Prostate gland (tissue), 2 donors: ENCODE data around the gene UNC5C. TPM values are rescaled to one million over a fixed set of nuclear protein-coding genes. Genes with fewer than 3 reads are reported as not detected.

Experiments used
- DNase-seq: peaks from one replicate; pipeline ENCODE4 v3.0.0-alpha.2; 2019; ENCODE audit warnings: low spot score
- H3K27ac ChIP-seq, 2 donors: fragments of 200-600 bp; sonication (generic); 2 replicates each; pipeline ENCODE4 v1.5.1; 2017 to 2019
- H3K27me3 ChIP-seq: fragments of 200-600 bp; sonication (generic); replicated peaks from 2 replicates; pipeline ENCODE4 v1.5.1; 2019; ENCODE audit not compliant: insufficient read depth
- H3K36me3 ChIP-seq, 2 donors: fragments of 200-600 bp; sonication (generic); 1 replicate in 1 of 2; 2 replicates in 1 of 2; pipeline versions ENCODE4 v1.5.1 to v1.8.1; 2017 to 2019
- H3K4me1 ChIP-seq: fragments of 200-600 bp; sonication (generic); replicated peaks from 2 replicates; pipeline ENCODE4 v1.5.1; 2019
- H3K4me3 ChIP-seq, 2 donors: fragments of 200-600 bp; sonication (generic); 2 replicates each; pipeline ENCODE4 v1.5.1; 2017 to 2019
- H3K9me3 ChIP-seq: fragments of 200-600 bp; sonication (generic); 2 replicates; pipeline ENCODE4 v1.5.1; 2017
- POLR2A ChIP-seq: fragments of 450-650 bp; IDR thresholded peaks from one replicate; pipeline ENCODE4 v1.6.1; 2016; ENCODE audit warnings: antibody characterized with exemption, mild to moderate bottlenecking
- POLR2AphosphoS5 ChIP-seq: sonication (generic); formaldehyde crosslinking; IDR thresholded peaks from one replicate; pipeline ENCODE4 v1.6.1; 2017; ENCODE audit warnings: antibody characterized with exemption
- WGBS: methylation state at CpG from one replicate; pipeline ENCODE4 v1.1.5; 2018; 5-methylcytosine and 5-hydroxymethylcytosine counted together
- intact Hi-C: fragments of 100-400 bp; cut with DNase I; formaldehyde crosslinking; loops from one replicate; pipeline ENCODE4 v1.14.2; 2022
- total RNA-seq, 2 donors: library from RNA; depleted of rRNA; stranded (reverse); fragments of >200 nt; gene quantifications; one replicate each; pipeline ENCODE4 v1.1.0, GENCODE V29; 2016
- TF ChIP-seq, protein P1 (sequence below), 4 experiments: fragments of 200-600 bp in 2 of 4; fragments of 450-650 bp in 2 of 4; sonication (generic) in 2 of 4; IDR thresholded peaks; 1 replicate in 3 of 4; 2 replicates in 1 of 4; pipeline ENCODE4 v1.5.1; 2016 to 2019; ENCODE audit warnings: antibody characterized with exemption in 4 of 4, mild to moderate bottlenecking in 2 of 4, moderate library complexity in 2 of 4

UNC5C gene
- total RNA-seq, 2 donors from 2014 or later = 1.8 to 15.5 TPM

DNA sequence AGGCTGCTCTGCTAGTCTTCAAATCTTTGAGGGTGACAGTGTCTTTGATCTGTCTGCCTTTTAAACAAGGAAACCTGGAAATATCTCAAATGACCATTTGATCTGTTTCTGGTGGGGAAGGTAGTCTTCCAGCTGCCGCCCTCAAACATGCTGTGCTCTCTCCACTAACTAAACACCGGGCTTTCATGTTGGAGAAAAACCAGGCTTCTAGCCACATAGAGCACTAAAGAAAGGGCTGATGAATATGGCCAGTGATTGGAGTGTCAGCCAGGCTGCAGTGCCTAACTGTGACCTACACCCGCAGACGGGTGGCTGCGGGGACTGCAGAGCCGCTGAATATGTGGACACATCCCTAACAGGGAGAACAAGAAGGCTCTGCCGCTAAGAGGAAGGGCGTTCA, 85.9 kb downstream of the UNC5C start:
- DNase-seq = no peak
- Histone ChIP-seq H3K4me3 (no peak overlapping the region), H3K4me1 (no peaks in the 10 kb centered on the region), H3K27ac (no peak overlapping the region), H3K27me3 (no peaks in the 10 kb centered on the region), H3K9me3 (no peaks in the 10 kb centered on the region), H3K36me3 (no peaks in the 10 kb centered on the region)
- 91% methylated on average over 8 of the region's 8 CpGs for WGBS
- TF ChIP-seq POLR2A (no peak), POLR2AphosphoS5 (no peak)
- TF ChIP-seq, protein P1, sequence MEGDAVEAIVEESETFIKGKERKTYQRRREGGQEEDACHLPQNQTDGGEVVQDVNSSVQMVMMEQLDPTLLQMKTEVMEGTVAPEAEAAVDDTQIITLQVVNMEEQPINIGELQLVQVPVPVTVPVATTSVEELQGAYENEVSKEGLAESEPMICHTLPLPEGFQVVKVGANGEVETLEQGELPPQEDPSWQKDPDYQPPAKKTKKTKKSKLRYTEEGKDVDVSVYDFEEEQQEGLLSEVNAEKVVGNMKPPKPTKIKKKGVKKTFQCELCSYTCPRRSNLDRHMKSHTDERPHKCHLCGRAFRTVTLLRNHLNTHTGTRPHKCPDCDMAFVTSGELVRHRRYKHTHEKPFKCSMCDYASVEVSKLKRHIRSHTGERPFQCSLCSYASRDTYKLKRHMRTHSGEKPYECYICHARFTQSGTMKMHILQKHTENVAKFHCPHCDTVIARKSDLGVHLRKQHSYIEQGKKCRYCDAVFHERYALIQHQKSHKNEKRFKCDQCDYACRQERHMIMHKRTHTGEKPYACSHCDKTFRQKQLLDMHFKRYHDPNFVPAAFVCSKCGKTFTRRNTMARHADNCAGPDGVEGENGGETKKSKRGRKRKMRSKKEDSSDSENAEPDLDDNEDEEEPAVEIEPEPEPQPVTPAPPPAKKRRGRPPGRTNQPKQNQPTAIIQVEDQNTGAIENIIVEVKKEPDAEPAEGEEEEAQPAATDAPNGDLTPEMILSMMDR (IDR thresholded peaks at IDR 0.05) = no peak
- intact Hi-C loops = no loop called here

DNA sequence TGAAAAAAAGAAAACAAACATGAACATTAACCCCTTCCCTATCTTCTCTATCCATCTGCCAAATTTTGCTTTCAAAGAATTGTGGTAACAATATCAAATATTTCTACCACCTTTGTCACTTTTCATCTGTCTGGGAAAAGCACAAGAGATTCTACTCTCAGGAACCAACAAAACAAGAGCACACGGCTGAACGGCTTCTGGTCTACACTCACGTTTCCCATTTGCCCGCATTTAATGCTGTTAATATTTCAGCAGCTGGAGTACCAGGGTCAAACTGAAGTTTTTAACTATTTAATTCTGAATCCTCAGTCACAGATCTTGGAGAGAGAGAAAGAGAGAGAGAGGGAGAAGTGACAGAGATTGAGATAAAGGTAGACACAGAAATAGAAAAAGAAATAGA, 91.4 kb downstream of the UNC5C start:
- no peak overlapping the region for H3K27ac ChIP-seq
- H3K4me1 ChIP-seq = no peaks in the 10 kb centered on the region
- no peaks in the 10 kb centered on the region for H3K36me3 ChIP-seq
- no peaks in the 10 kb centered on the region for H3K27me3 ChIP-seq
- H3K9me3 ChIP-seq = no peaks in the 10 kb centered on the region
- intact Hi-C loops = no loop called here
- 82% methylated on average over 4 of the region's 4 CpGs for WGBS
- DNase-seq = no peak
- no peak for TF ChIP-seq POLR2AphosphoS5
- TF ChIP-seq, protein P1 (IDR thresholded peaks at IDR 0.05) = no peak
- no peak overlapping the region for H3K4me3 ChIP-seq

DNA sequence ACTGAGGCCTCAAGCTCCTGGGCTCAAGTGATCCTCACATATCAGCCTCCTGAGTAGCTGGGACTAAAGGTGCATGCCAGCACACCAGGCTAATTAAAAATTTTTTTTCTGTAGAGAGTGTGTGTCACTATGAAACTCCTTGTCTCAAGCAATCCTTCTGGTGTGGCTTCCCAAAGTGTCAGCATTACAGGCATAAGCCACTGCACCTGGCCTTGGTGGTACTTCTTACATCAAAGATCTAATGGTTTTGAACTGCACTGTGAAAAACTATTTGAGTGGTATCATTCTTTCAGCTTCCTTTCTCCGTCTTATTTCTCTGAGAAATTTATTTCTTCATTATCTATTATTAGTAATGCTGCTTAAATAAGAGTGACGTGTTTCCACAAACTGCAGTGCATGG, 98.5 kb downstream of the UNC5C start:
- Histone ChIP-seq H3K4me1 (no peaks in the 10 kb centered on the region), H3K4me3 (no peak overlapping the region), H3K36me3 (no peaks in the 10 kb centered on the region), H3K9me3 (no peaks in the 10 kb centered on the region), H3K27me3 (no peaks in the 10 kb centered on the region), H3K27ac (no peak overlapping the region)
- 95% methylated on average over 2 of the region's 2 CpGs for WGBS
- no peak for TF ChIP-seq POLR2A
- TF ChIP-seq POLR2AphosphoS5 = no peak
- TF ChIP-seq, protein P1 (IDR thresholded peaks at IDR 0.05) = no peak
- intact Hi-C loops = no loop called here
- no peak for DNase-seq

DNA sequence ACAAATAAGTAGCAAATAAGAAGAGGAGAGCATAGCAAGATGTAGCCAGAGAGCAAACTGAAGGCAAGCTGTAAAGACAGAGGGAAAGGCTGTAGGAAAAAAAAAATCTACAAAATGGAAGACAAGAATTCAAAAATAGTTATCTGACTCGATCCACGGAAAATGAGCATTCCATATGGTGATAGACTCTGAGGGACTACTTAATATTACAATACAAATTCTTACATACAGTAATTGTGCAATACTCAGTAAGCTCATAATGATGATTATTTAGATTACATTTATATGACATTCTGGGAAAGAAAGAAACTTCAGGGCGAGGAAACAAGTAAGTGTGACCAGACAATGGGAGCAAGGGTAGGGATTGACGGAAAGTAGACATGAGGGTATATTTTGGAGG, 102.6 kb downstream of the UNC5C start:
- no peaks in the 10 kb centered on the region for H3K9me3 ChIP-seq
- 94% methylated on average over 4 of the region's 4 CpGs for WGBS
- H3K27me3 ChIP-seq = no peaks in the 10 kb centered on the region
- intact Hi-C loops = no loop called here
- no peaks in the 10 kb centered on the region for H3K4me1 ChIP-seq
- H3K27ac ChIP-seq = no peak overlapping the region
- no peak overlapping the region for H3K4me3 ChIP-seq
- no peaks in the 10 kb centered on the region for H3K36me3 ChIP-seq
- TF ChIP-seq, protein P1 (IDR thresholded peaks at IDR 0.05) = no peak
- TF ChIP-seq POLR2A = no peak
- no peak for TF ChIP-seq POLR2AphosphoS5
- no peak for DNase-seq

DNA sequence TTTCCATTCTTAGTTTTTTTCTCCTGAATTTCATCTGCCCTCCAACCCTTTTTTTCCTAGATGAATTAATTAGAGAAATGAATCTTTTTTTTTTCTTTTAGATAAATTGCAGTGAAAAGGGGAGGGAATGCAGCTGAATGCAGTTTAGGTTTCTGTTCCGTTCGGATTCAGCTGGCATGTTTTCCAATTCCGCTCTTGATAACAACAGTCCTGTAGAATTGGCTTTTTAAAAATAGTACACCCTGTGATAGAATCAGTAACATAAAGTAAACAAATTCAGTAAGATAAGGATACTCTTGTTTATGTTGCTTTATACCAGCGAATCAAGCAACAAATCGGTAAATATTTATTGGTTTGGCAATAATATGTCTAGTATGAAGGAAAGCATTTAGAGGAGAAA, 103.5 kb downstream of the UNC5C start:
- WGBS = 82% methylated on average over 5 of the region's 5 CpGs
- no peak overlapping the region for H3K27ac ChIP-seq
- TF ChIP-seq POLR2A (no peak), POLR2AphosphoS5 (no peak)
- TF ChIP-seq, protein P1 (IDR thresholded peaks at IDR 0.05) = no peak

More for the DNA sequence above, 103.5 kb downstream of the UNC5C start:
- Histone ChIP-seq H3K4me3 (no peak overlapping the region), H3K36me3 (no peaks in the 10 kb centered on the region), H3K27me3 (no peaks in the 10 kb centered on the region), H3K9me3 (no peaks in the 10 kb centered on the region), H3K4me1 (no peaks in the 10 kb centered on the region)
- no peak for DNase-seq
- intact Hi-C loops = no loop called here
